Thoracic aorta (tissue), 2 donors: ENCODE measurements around the gene COL20A1. TPM values are rescaled to one million over a fixed set of nuclear protein-coding genes. Genes with fewer than 3 reads are reported as not detected.

Experiments used
- ATAC-seq: fragments of 150-250 bp; one replicate; pipeline ENCODE4 v1.8.0; 2017; ENCODE audit warnings: low read depth; ENCODE audit not compliant: insufficient number of reproducible peaks, low FRiP score
- DNase-seq: peaks from one replicate; pipeline ENCODE4 v3.0.0-alpha.2; 2020; ENCODE audit warnings: low spot score
- H3K27ac ChIP-seq, 2 donors: fragments of 200-600 bp; sonication (generic); 1 replicate in 1 of 2; 2 replicates in 1 of 2; pipeline ENCODE4 v1.5.1; 2016; ENCODE audit warnings: mild to moderate bottlenecking in 2 of 2, moderate library complexity in 2 of 2
- H3K27me3 ChIP-seq: fragments of 200-600 bp; sonication (generic); replicated peaks from 2 replicates; pipeline ENCODE4 v1.6.0; 2016; ENCODE audit warnings: mild to moderate bottlenecking; ENCODE audit not compliant: insufficient read depth
- H3K36me3 ChIP-seq: fragments of 200-600 bp; sonication (generic); one replicate; pipeline ENCODE4 v1.5.1; 2016
- H3K4me1 ChIP-seq, 2 donors: fragments of 200-600 bp; sonication (generic); 1 replicate in 1 of 2; 2 replicates in 1 of 2; pipeline versions ENCODE4 v1.5.1 to v1.6.0; 2016; ENCODE audit warnings: low read depth in 2 of 2, mild to moderate bottlenecking in 1 of 2; ENCODE audit not compliant: control insufficient read depth in 1 of 2
- H3K4me3 ChIP-seq: fragments of 200-600 bp; sonication (generic); 2 replicates; pipeline ENCODE4 v1.5.1; 2016; ENCODE audit warnings: mild to moderate bottlenecking
- H3K9me3 ChIP-seq: fragments of 200-600 bp; sonication (generic); 2 replicates; pipeline ENCODE4 v1.5.1; 2016
- CTCF ChIP-seq: fragments of 200-600 bp; sonication (generic); IDR thresholded peaks from one replicate; pipeline ENCODE4 v1.5.1; 2019; ENCODE audit warnings: antibody characterized with exemption
- total RNA-seq, 2 donors: library from RNA; depleted of rRNA; stranded (reverse); fragments of >200 nt; gene quantifications; one replicate each; pipeline versions ENCODE4 v1.1.0 to v1.2.3, GENCODE V29; 2016

COL20A1 gene
- total RNA-seq, 2 donors from 2014 or later, result not detected

- Histone ChIP-seq H3K36me3 (peaks cover 28% of the 10 kb centered on the region), H3K4me3 (no peak overlapping the region), H3K4me1 (no peaks in the 10 kb centered on the region), H3K27me3 (no peaks in the 10 kb centered on the region), H3K27ac (no peak overlapping the region), H3K9me3 (no peaks in the 10 kb centered on the region)
- ATAC-seq, result no peak
- no peak for TF ChIP-seq CTCF
- DNase-seq, result no peak
Measured at GRCh38 chr20:63290136-63290676, 2.8 kb upstream of the COL20A1 start.

- Histone ChIP-seq H3K36me3 (peaks cover 23% of the 10 kb centered on the region), H3K9me3 (no peaks in the 10 kb centered on the region), H3K4me3 (no peak overlapping the region), H3K27ac (no peak overlapping the region), H3K27me3 (no peaks in the 10 kb centered on the region), H3K4me1 (no peaks in the 10 kb centered on the region)
- ATAC-seq (no peak), DNase-seq (no peak)
- peak; percentile 67 for TF ChIP-seq CTCF
Measured at GRCh38 chr20:63290677-63291472, 2.1 kb upstream of the COL20A1 start.

GRCh38 chr20:63291811-63292210 is 1.2 kb upstream of the COL20A1 start:
- TF ChIP-seq CTCF, result no peak
- Histone ChIP-seq H3K9me3 (no peaks in the 10 kb centered on the region), H3K4me1 (no peaks in the 10 kb centered on the region), H3K36me3 (peaks cover 17% of the 10 kb centered on the region), H3K27ac (no peak overlapping the region), H3K4me3 (no peak overlapping the region), H3K27me3 (no peaks in the 10 kb centered on the region)
- ATAC-seq, result no peak
- DNase-seq, result no peak

GRCh38 chr20:63292292-63292701 is 689 bp upstream of the COL20A1 start:
- Histone ChIP-seq H3K27me3 (no peaks in the 10 kb centered on the region), H3K9me3 (no peaks in the 10 kb centered on the region), H3K36me3 (peaks cover 17% of the 10 kb centered on the region), H3K4me3 (no peak overlapping the region), H3K27ac (no peak overlapping the region), H3K4me1 (no peaks in the 10 kb centered on the region)
- DNase-seq, result no peak
- ATAC-seq, result no peak
- TF ChIP-seq CTCF, result no peak

- H3K27ac ChIP-seq, result no peak overlapping the region
- H3K9me3 ChIP-seq, result no peaks in the 10 kb centered on the region
- no peaks in the 10 kb centered on the region for H3K27me3 ChIP-seq
- no peaks in the 10 kb centered on the region for H3K4me1 ChIP-seq
- TF ChIP-seq CTCF, result no peak
- no peak for DNase-seq
- H3K4me3 ChIP-seq, result no peak overlapping the region
- ATAC-seq, result no peak
- H3K36me3 ChIP-seq, result peaks cover 7% of the 10 kb centered on the region
Measured at GRCh38 chr20:63293456-63293855, 470 bp downstream of the COL20A1 start.
